Stomach (tissue), 9 donors: ENCODE data around the gene RASSF10. TPM values are rescaled to one million over a fixed set of nuclear protein-coding genes. Genes with fewer than 3 reads are reported as not detected.

Experiments
- DNase-seq, 2 donors: peaks; one replicate each; pipeline versions ENCODE4 v3.0.0 to v3.0.0-alpha.2; 2013 to 2019
- H3K27ac ChIP-seq, 5 donors: fragments of 200-600 bp in 4 of 5; sonication (generic) in 4 of 5; one replicate each; pipeline ENCODE4 v1.5.1; 2013 to 2019; ENCODE audit warnings: mild to moderate bottlenecking in 1 of 5, moderate library complexity in 1 of 5
- H3K27me3 ChIP-seq, 3 donors: fragments of 200-600 bp; sonication (generic); one replicate each; pipeline ENCODE4 v1.5.1; 2017 to 2019; ENCODE audit warnings: mixed run types in 1 of 3
- H3K36me3 ChIP-seq, 4 donors: fragments of 200-600 bp; sonication (generic); 1 replicate in 3 of 4; 2 replicates in 1 of 4; pipeline ENCODE4 v1.5.1; 2016 to 2019
- H3K4me1 ChIP-seq, 4 donors: fragments of 200-600 bp; sonication (generic); one replicate each; pipeline ENCODE4 v1.5.1; 2016 to 2019
- H3K4me3 ChIP-seq, 4 donors: fragments of 200-600 bp; sonication (generic) in 3 of 4; one replicate each; pipeline ENCODE4 v1.5.1; 2016 to 2019; ENCODE audit warnings: mild to moderate bottlenecking in 1 of 4
- H3K9me3 ChIP-seq, 4 donors: fragments of 200-600 bp; sonication (generic); one replicate each; pipeline ENCODE4 v1.5.1; 2016 to 2019
- EP300 ChIP-seq: sonication (generic); formaldehyde crosslinking; IDR thresholded peaks from one replicate; pipeline ENCODE4 v1.6.1; 2017; ENCODE audit warnings: antibody characterized with exemption
- POLR2A ChIP-seq, 4 donors: fragments of 450-650 bp; IDR thresholded peaks; one replicate each; pipeline ENCODE4 v1.6.1; 2016; ENCODE audit warnings: antibody characterized with exemption in 4 of 4, control low read depth in 2 of 4, mild to moderate bottlenecking in 1 of 4, moderate library complexity in 1 of 4
- POLR2AphosphoS5 ChIP-seq, 3 donors: sonication (generic); formaldehyde crosslinking; IDR thresholded peaks; one replicate each; pipeline ENCODE4 v1.6.1; 2016; ENCODE audit warnings: antibody characterized with exemption in 3 of 3
- WGBS, 5 donors: extraction: QIAGEN DNeasy Blood & Tissue Kit in 3 of 5; methylation state at CpG; one replicate each; pipeline versions ENCODE4 v1.1.5 to v1.1.7; 2013 to 2018; 5-methylcytosine and 5-hydroxymethylcytosine counted together
- intact Hi-C: fragments of 100-400 bp; cut with DNase I; formaldehyde crosslinking; loops from one replicate; pipeline ENCODE4 v1.15.1; 2023; ENCODE audit warnings: low total_unique reads
- polyA plus RNA-seq, 3 donors: library from polyadenylated mRNA; stranded (reverse); fragments of 200-250 nt; gene quantifications; one replicate each; pipeline ENCODE4 v1.2.3, GENCODE V29; 2013
- total RNA-seq, 5 donors: library from RNA; depleted of rRNA; stranded (reverse); fragments of >200 nt; gene quantifications; one replicate each; pipeline versions ENCODE4 v1.1.0 to v1.2.3, GENCODE V29; 2014 to 2016
- TF ChIP-seq, protein P1 (sequence below), 7 experiments: fragments of 450-650 bp in 4 of 7; fragments of 200-600 bp in 3 of 7; sonication (generic) in 3 of 7; IDR thresholded peaks; one replicate each; pipeline ENCODE4 v1.5.1; 2016 to 2019; ENCODE audit warnings: antibody characterized with exemption in 7 of 7, control low read depth in 2 of 7, mild to moderate bottlenecking in 1 of 7
- donor health status: healthy with polysubstance abuse.
- donor health status: Bipolar disorder and iron deficiency.
- donor health status: healthy.

The RASSF10 gene
- total and polyA plus RNA-seq, 8 donors = 0.58 to 7.0 (median 2.5) TPM

DNA sequence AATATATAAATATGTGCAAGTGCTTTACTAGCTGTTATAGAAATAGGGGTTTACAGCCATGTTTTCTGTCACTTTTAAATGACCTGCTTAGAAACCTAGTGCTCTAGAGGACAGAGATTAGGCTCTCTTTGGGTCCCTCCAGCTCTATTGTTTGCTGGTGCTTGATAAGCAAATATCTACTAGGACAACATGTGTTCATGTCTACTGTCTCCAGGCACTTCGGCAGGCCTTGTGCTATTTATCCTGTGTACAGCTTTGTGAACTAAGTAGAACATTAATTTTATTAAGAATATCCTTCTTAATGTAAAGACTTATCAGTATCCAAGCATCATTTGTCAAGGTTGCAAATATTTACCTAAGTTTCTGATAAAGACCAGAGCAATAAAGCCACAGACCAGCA lies 11.9 kb upstream of the RASSF10 start:
- no peak for DNase-seq
- no peak for TF ChIP-seq POLR2A (IDR thresholded peaks at IDR 0.05)
- no peak for TF ChIP-seq EP300
- TF ChIP-seq, protein P1, sequence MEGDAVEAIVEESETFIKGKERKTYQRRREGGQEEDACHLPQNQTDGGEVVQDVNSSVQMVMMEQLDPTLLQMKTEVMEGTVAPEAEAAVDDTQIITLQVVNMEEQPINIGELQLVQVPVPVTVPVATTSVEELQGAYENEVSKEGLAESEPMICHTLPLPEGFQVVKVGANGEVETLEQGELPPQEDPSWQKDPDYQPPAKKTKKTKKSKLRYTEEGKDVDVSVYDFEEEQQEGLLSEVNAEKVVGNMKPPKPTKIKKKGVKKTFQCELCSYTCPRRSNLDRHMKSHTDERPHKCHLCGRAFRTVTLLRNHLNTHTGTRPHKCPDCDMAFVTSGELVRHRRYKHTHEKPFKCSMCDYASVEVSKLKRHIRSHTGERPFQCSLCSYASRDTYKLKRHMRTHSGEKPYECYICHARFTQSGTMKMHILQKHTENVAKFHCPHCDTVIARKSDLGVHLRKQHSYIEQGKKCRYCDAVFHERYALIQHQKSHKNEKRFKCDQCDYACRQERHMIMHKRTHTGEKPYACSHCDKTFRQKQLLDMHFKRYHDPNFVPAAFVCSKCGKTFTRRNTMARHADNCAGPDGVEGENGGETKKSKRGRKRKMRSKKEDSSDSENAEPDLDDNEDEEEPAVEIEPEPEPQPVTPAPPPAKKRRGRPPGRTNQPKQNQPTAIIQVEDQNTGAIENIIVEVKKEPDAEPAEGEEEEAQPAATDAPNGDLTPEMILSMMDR (IDR thresholded peaks at IDR 0.05) = no peak
- TF ChIP-seq POLR2AphosphoS5 (IDR thresholded peaks at IDR 0.05) = no peak

DNA sequence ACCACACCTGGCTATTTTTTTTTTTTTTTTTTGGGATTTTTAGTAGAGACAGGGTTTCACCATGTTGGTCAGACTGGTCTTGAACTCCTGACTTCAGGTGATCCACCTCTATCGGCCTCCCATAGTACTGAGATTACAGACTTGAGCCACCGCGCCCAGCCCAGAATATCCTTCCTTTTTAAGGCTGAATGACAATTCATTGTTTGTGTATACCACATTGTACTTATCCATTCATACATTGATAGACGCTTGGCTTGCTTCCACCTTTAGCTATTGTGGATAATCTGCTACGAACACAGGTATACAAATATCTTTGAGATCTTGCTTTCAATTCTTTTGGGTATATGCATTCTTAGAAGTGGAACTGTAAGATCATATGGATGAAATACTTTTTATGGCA lies 10.8 kb upstream of the RASSF10 start:
- intact Hi-C loops = no loop called here
- DNase-seq = no peak
- Histone ChIP-seq H3K27ac (no peak overlapping the region), H3K4me1 (peaks cover 0 to 10% (median 3%) of the 10 kb centered on the region in 4 donors), H3K36me3 (no peaks in the 10 kb centered on the region), H3K27me3 (peaks cover 0 to 4% (median 0%) of the 10 kb centered on the region in 3 donors), H3K4me3 (no peak overlapping the region), H3K9me3 (no peaks in the 10 kb centered on the region)
- TF ChIP-seq, protein P1 (IDR thresholded peaks at IDR 0.05) = no peak
- whole genome bisulfite sequencing, 5 donors = 80 to 92% (median 87%) methylated on average over 5 of the region's 5 CpGs

More for the DNA sequence above, 11.9 kb upstream of the RASSF10 start:
- Histone ChIP-seq H3K27me3 (peaks cover 0 to 4% (median 0%) of the 10 kb centered on the region in 3 donors), H3K4me3 (no peak overlapping the region), H3K36me3 (no peaks in the 10 kb centered on the region), H3K4me1 (peaks cover 0 to 10% (median 3%) of the 10 kb centered on the region in 4 donors), H3K27ac (no peak overlapping the region), H3K9me3 (no peaks in the 10 kb centered on the region)
- WGBS, 5 donors = 11 to 43% (median 33%) methylated on average over 1 of the region's 1 CpG
- intact Hi-C loops = no loop called here

DNA sequence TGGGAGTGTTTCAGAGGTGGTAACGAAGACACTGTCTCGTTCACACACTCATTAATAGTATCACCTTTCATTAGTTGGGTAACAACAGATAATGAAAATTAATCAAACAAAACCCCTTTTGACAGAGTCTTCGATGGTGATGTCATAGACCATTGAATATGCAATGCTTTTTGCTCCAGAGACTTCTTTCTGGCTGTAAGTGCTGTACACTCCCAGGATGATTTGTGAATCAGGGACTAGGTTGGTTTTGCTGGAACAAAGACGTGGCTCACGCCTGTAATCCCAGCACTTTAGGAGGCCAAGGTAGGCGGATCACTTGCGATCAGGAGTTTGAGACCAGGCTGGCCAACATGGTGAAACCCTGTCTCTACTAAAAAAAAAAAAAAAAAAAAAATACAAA lies 9.5 kb upstream of the RASSF10 start:
- TF ChIP-seq EP300 = no peak
- TF ChIP-seq, protein P1 (IDR thresholded peaks at IDR 0.05) = no peak
- no peak for TF ChIP-seq POLR2A (IDR thresholded peaks at IDR 0.05)
- no peak for TF ChIP-seq POLR2AphosphoS5 (IDR thresholded peaks at IDR 0.05)
- H3K4me1 ChIP-seq = peaks cover 0 to 10% (median 3%) of the 10 kb centered on the region in 4 donors
- no peak for DNase-seq
- intact Hi-C loops = no loop called here
- H3K27me3 ChIP-seq = peaks cover 0 to 6% (median 0%) of the 10 kb centered on the region in 3 donors
- H3K27ac ChIP-seq = no peak overlapping the region
- H3K4me3 ChIP-seq = no peak overlapping the region
- H3K9me3 ChIP-seq = no peaks in the 10 kb centered on the region
- H3K36me3 ChIP-seq = no peaks in the 10 kb centered on the region
- 85 to 90% (median 87%) methylated on average over 7 of the region's 7 CpGs for WGBS, 5 donors

DNA sequence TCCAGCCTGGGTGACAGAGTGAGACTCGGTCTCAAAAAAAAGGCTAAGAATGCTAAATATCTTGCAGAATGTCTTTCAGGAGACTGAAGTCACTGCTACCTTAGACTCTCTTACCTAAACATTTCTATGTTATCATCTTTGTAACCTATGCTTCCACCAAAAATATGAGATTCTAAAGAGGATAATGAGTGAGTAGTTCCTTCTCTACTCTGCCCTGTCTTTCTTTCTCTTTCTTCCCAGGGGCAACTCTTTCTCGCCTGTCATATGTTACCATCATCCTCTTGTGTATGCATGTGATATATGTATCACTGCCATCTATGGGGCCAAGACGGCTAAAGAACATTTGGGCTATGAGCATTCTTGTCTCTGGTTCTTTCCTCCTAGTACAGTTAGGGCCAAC lies 9.0 kb upstream of the RASSF10 start:
- H3K4me1 ChIP-seq = peaks cover 0 to 10% (median 3%) of the 10 kb centered on the region in 4 donors
- H3K27ac ChIP-seq = no peak overlapping the region
- no peaks in the 10 kb centered on the region for H3K36me3 ChIP-seq
- no peak for DNase-seq
- peaks cover 0 to 11% (median 0%) of the 10 kb centered on the region in 3 donors for H3K27me3 ChIP-seq
- intact Hi-C loops = no loop called here
- no peaks in the 10 kb centered on the region for H3K9me3 ChIP-seq
- whole genome bisulfite sequencing, 5 donors = 85 to 97% (median 93%) methylated on average over 3 of the region's 3 CpGs
- no peak overlapping the region for H3K4me3 ChIP-seq
- TF ChIP-seq POLR2A (IDR thresholded peaks at IDR 0.05) = no peak
- no peak for TF ChIP-seq EP300
- TF ChIP-seq, protein P1 (IDR thresholded peaks at IDR 0.05) = no peak
- TF ChIP-seq POLR2AphosphoS5 (IDR thresholded peaks at IDR 0.05) = no peak
